ENCODE measurements around the gene DDAH2. TPM values are rescaled to one million over a fixed set of nuclear protein-coding genes. Genes with fewer than 3 reads are reported as not detected.

The DDAH2 gene
- total RNA-seq, 1 donor from 2014 or later, result 233 TPM

GRCh38 chr6:31693535-31693934 is 35.6 kb downstream of the DDAH2 start:
- peaks cover 13% of the 10 kb centered on the region for H3K4me1 Mint-ChIP-seq (ENCODE audit: low read depth)
- no peaks in the 10 kb centered on the region for H3K27me3 Mint-ChIP-seq

GRCh38 chr6:31692886-31693285 is 36.2 kb downstream of the DDAH2 start:
- DNase-seq (ENCODE audit: low spot score, unreplicated experiment), result no peak
- Mint-ChIP-seq H3K36me3 (ENCODE audit: insufficient read depth) (peaks cover 27% of the 10 kb centered on the region), H3K4me3 (ENCODE audit: low read depth) (no peak overlapping the region), H3K27ac (no peak overlapping the region), H3K27me3 (no peaks in the 10 kb centered on the region), H3K4me1 (ENCODE audit: low read depth) (peaks cover 13% of the 10 kb centered on the region), H3K9me3 (ENCODE audit: low read depth) (no peaks in the 10 kb centered on the region)
- TF ChIP-seq CTCF (IDR thresholded peaks at IDR 0.05; ENCODE audit: unreplicated experiment), result no peak

More at GRCh38 chr6:31693535-31693934, 35.6 kb downstream of the DDAH2 start:
- Mint-ChIP-seq H3K9me3 (ENCODE audit: low read depth) (no peaks in the 10 kb centered on the region), H3K36me3 (ENCODE audit: insufficient read depth) (peaks cover 28% of the 10 kb centered on the region), H3K4me3 (ENCODE audit: low read depth) (no peak overlapping the region), H3K27ac (no peak overlapping the region)
- no peak for TF ChIP-seq CTCF (IDR thresholded peaks at IDR 0.05; ENCODE audit: unreplicated experiment)
- DNase-seq (ENCODE audit: low spot score, unreplicated experiment), result no peak

- no peak for DNase-seq (ENCODE audit: low spot score, unreplicated experiment)
- H3K36me3 Mint-ChIP-seq (ENCODE audit: insufficient read depth), result peaks cover 24% of the 10 kb centered on the region
- peaks cover 12% of the 10 kb centered on the region for H3K4me1 Mint-ChIP-seq (ENCODE audit: low read depth)
- no peaks in the 10 kb centered on the region for H3K27me3 Mint-ChIP-seq
- no peak overlapping the region for H3K27ac Mint-ChIP-seq
- H3K9me3 Mint-ChIP-seq (ENCODE audit: low read depth), result no peaks in the 10 kb centered on the region
- TF ChIP-seq CTCF (IDR thresholded peaks at IDR 0.05; ENCODE audit: unreplicated experiment), result no peak
- no peak overlapping the region for H3K4me3 Mint-ChIP-seq (ENCODE audit: low read depth)
These were observed 36.7 kb downstream of the DDAH2 start for GRCh38 chr6:31692353-31692752.

- DNase-seq (ENCODE audit: low spot score, unreplicated experiment), result no peak
- Mint-ChIP-seq H3K4me1 (ENCODE audit: low read depth) (peaks cover 11% of the 10 kb centered on the region), H3K36me3 (ENCODE audit: insufficient read depth) (peaks cover 22% of the 10 kb centered on the region), H3K4me3 (ENCODE audit: low read depth) (no peak overlapping the region), H3K9me3 (ENCODE audit: low read depth) (no peaks in the 10 kb centered on the region), H3K27ac (peak overlapping the region; percentile 67), H3K27me3 (no peaks in the 10 kb centered on the region)
- TF ChIP-seq CTCF (IDR thresholded peaks at IDR 0.05; ENCODE audit: unreplicated experiment), result no peak
These were observed 37.5 kb downstream of the DDAH2 start for GRCh38 chr6:31691564-31692108.

- no peak for DNase-seq (ENCODE audit: low spot score, unreplicated experiment)
- H3K27ac Mint-ChIP-seq, result peak overlapping the region; percentile 96
- no peak for TF ChIP-seq CTCF (IDR thresholded peaks at IDR 0.05; ENCODE audit: unreplicated experiment)
- no peaks in the 10 kb centered on the region for H3K9me3 Mint-ChIP-seq (ENCODE audit: low read depth)
- no peak overlapping the region for H3K4me3 Mint-ChIP-seq (ENCODE audit: low read depth)
- H3K4me1 Mint-ChIP-seq (ENCODE audit: low read depth), result peaks cover 11% of the 10 kb centered on the region
- no peaks in the 10 kb centered on the region for H3K27me3 Mint-ChIP-seq
- H3K36me3 Mint-ChIP-seq (ENCODE audit: insufficient read depth), result peaks cover 25% of the 10 kb centered on the region
These were observed 38.0 kb downstream of the DDAH2 start for GRCh38 chr6:31691078-31691463.

Data from progenitor cell of endocrine pancreas (in vitro differentiated cells).